ENCODE results near the gene ARHGAP26. TPM values are rescaled to one million over a fixed set of nuclear protein-coding genes. Genes with fewer than 3 reads are reported as not detected.

ARHGAP26 gene
- total RNA-seq, 1 experiment from 2014 or later: 65.5 TPM

DNA sequence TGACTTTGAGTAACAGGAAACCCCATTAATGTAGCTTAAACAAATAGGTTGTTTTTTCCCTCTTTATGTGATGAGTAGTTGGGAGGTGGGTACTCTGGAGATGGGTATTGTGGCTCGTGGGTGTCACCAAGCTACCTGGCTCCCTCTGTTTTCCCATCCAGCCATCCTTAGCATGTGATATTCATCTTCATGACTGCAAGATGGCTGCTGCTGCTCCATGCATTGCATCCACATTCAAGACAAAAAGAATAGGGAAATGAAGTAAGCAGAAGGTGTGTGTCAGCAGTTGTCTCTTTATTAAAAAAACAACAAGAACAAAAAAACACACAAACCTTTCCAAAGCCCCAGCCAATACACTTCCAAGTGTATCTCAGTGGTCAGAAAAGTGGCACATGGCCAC is 6.5 kb upstream of the ARHGAP26 start:
- BruUV-seq (replicated peaks): no TSS peak
- POLR2A ChIA-PET: no interaction called here
- CTCF ChIA-PET: no interaction called here

DNA sequence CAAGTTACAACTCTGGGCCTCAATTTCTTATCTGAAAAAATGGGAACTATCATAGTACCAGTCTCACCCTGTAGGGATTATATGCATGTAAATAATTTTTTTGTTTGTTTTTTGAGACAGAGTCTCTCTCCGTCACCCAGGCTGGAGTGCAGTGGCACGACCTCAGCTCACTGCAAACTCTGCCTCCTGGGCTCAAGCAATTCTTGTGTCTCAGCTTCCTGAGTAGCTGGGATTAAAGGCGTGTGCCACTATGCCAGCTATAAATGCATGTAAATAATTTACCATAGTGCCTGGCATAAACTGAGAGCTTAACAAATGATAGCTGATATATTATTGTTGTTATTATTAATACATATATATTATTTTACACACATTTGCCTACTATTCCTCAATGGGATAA is 3.0 kb upstream of the ARHGAP26 start:
- intact Hi-C loops (cut with micrococcal nuclease; ENCODE audit: unreplicated experiment): no loop called here

More for the DNA sequence above, 6.5 kb upstream of the ARHGAP26 start:
- H3K36me3 ChIP-seq (ENCODE audit: control insufficient read depth, insufficient read depth, low read length): no peaks in the 10 kb centered on the region
- no peaks in the 10 kb centered on the region for H3K27me3 ChIP-seq (ENCODE audit: control insufficient read depth, insufficient read depth, low read length)
- in situ Hi-C loops (cut with HindIII; ENCODE audit: low pct_unique_long_range_greater_than_20kb, low sequenced_read_pairs) (no loop called here), intact Hi-C loops (cut with micrococcal nuclease; ENCODE audit: unreplicated experiment) (no loop called here)
- no peaks in the 10 kb centered on the region for H3K9me3 ChIP-seq (ENCODE audit: control insufficient read depth, insufficient read depth, low read depth, low read length)
- H3K4me3 ChIP-seq (ENCODE audit: low read depth in 2 of 2, low read length in 2 of 2): no peak overlapping the region
- DNase-seq (ENCODE audit: low read depth, low spot score) (no peak), ATAC-seq (no peak)
- TF ChIP-seq POLR2AphosphoS5 (IDR thresholded peaks at IDR 0.05; ENCODE audit: low read depth, low read length) (no peak), SIN3A (IDR thresholded peaks at IDR 0.05; ENCODE audit: borderline replicate concordance, insufficient read depth, low read depth, low read length) (no peak), TCF7L2 (IDR thresholded peaks at IDR 0.05; ENCODE audit: low read depth, low read length) (no peak)
- TF ChIP-seq, protein P1, sequence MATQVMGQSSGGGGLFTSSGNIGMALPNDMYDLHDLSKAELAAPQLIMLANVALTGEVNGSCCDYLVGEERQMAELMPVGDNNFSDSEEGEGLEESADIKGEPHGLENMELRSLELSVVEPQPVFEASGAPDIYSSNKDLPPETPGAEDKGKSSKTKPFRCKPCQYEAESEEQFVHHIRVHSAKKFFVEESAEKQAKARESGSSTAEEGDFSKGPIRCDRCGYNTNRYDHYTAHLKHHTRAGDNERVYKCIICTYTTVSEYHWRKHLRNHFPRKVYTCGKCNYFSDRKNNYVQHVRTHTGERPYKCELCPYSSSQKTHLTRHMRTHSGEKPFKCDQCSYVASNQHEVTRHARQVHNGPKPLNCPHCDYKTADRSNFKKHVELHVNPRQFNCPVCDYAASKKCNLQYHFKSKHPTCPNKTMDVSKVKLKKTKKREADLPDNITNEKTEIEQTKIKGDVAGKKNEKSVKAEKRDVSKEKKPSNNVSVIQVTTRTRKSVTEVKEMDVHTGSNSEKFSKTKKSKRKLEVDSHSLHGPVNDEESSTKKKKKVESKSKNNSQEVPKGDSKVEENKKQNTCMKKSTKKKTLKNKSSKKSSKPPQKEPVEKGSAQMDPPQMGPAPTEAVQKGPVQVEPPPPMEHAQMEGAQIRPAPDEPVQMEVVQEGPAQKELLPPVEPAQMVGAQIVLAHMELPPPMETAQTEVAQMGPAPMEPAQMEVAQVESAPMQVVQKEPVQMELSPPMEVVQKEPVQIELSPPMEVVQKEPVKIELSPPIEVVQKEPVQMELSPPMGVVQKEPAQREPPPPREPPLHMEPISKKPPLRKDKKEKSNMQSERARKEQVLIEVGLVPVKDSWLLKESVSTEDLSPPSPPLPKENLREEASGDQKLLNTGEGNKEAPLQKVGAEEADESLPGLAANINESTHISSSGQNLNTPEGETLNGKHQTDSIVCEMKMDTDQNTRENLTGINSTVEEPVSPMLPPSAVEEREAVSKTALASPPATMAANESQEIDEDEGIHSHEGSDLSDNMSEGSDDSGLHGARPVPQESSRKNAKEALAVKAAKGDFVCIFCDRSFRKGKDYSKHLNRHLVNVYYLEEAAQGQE (IDR thresholded peaks at IDR 0.05; ENCODE audit: insufficient read depth in 1 of 2, low read depth in 2 of 2, low read length in 1 of 2): no peak
- TF ChIP-seq, protein P2, sequence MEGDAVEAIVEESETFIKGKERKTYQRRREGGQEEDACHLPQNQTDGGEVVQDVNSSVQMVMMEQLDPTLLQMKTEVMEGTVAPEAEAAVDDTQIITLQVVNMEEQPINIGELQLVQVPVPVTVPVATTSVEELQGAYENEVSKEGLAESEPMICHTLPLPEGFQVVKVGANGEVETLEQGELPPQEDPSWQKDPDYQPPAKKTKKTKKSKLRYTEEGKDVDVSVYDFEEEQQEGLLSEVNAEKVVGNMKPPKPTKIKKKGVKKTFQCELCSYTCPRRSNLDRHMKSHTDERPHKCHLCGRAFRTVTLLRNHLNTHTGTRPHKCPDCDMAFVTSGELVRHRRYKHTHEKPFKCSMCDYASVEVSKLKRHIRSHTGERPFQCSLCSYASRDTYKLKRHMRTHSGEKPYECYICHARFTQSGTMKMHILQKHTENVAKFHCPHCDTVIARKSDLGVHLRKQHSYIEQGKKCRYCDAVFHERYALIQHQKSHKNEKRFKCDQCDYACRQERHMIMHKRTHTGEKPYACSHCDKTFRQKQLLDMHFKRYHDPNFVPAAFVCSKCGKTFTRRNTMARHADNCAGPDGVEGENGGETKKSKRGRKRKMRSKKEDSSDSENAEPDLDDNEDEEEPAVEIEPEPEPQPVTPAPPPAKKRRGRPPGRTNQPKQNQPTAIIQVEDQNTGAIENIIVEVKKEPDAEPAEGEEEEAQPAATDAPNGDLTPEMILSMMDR (IDR thresholded peaks at IDR 0.05): no peak
- no peaks in the 10 kb centered on the region for H3K4me1 ChIP-seq (ENCODE audit: control insufficient read depth, insufficient read depth, low read length)
- no peak overlapping the region for H3K27ac ChIP-seq (ENCODE audit: low read length)

DNA sequence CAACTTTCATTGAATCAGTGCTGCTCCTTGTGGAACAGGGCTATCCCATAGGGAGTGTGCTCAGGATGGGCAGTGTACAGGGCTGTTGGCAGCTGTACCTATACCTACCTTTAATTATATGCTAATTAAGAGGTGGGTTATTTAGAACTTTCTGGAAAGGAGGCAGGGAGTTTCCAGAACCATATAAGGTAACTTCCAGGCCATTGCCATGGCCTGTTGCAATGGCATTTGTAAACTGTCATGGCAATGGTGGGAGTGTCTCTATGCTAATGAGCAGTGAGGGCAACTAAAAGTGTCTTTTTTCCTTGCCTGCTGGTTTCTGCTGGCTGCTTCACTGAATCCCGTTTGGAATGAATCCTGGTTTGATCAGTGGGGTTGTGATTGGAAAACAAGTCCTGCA is 2.3 kb upstream of the ARHGAP26 start:
- in situ Hi-C loops (cut with HindIII; ENCODE audit: low pct_unique_long_range_greater_than_20kb, low sequenced_read_pairs): no loop called here
- Histone ChIP-seq H3K27ac (ENCODE audit: low read length) (no peak overlapping the region), H3K4me3 (ENCODE audit: low read depth in 2 of 2, low read length in 2 of 2) (no peak overlapping the region), H3K9me3 (ENCODE audit: control insufficient read depth, insufficient read depth, low read depth, low read length) (no peaks in the 10 kb centered on the region), H3K27me3 (ENCODE audit: control insufficient read depth, insufficient read depth, low read length) (no peaks in the 10 kb centered on the region), H3K36me3 (ENCODE audit: control insufficient read depth, insufficient read depth, low read length) (no peaks in the 10 kb centered on the region; the same call in 1 of the 2 replicates), H3K4me1 (ENCODE audit: control insufficient read depth, insufficient read depth, low read length) (peaks cover 10% of the 10 kb centered on the region)
- ChIA-PET POLR2A (no interaction called here), CTCF (no interaction called here)
- DNase-seq (ENCODE audit: low read depth, low spot score) (no peak), ATAC-seq (no peak)
- intact Hi-C loops (cut with micrococcal nuclease; ENCODE audit: unreplicated experiment): no loop called here
- BruUV-seq (replicated peaks): no TSS peak
- no peak for TF ChIP-seq SIN3A (IDR thresholded peaks at IDR 0.05; ENCODE audit: borderline replicate concordance, insufficient read depth, low read depth, low read length)
- TF ChIP-seq POLR2AphosphoS5 (IDR thresholded peaks at IDR 0.05; ENCODE audit: low read depth, low read length): no peak
- TF ChIP-seq, protein P1 (IDR thresholded peaks at IDR 0.05; ENCODE audit: insufficient read depth in 1 of 2, low read depth in 2 of 2, low read length in 1 of 2): no peak
- no peak for TF ChIP-seq TCF7L2 (IDR thresholded peaks at IDR 0.05; ENCODE audit: low read depth, low read length)
- TF ChIP-seq, protein P2 (IDR thresholded peaks at IDR 0.05): no peak

More for the DNA sequence above, 3.0 kb upstream of the ARHGAP26 start:
- no peak for DNase-seq (ENCODE audit: low read depth, low spot score)
- no TSS peak for BruUV-seq (replicated peaks)
- Histone ChIP-seq H3K4me1 (ENCODE audit: control insufficient read depth, insufficient read depth, low read length) (peaks cover 3% of the 10 kb centered on the region), H3K36me3 (ENCODE audit: control insufficient read depth, insufficient read depth, low read length) (no peaks in the 10 kb centered on the region; the same call in 1 of the 2 replicates), H3K4me3 (ENCODE audit: low read depth in 2 of 2, low read length in 2 of 2) (no peak overlapping the region), H3K27me3 (ENCODE audit: control insufficient read depth, insufficient read depth, low read length) (no peaks in the 10 kb centered on the region), H3K27ac (ENCODE audit: low read length) (no peak overlapping the region), H3K9me3 (ENCODE audit: control insufficient read depth, insufficient read depth, low read depth, low read length) (no peaks in the 10 kb centered on the region)
- TF ChIP-seq TCF7L2 (IDR thresholded peaks at IDR 0.05; ENCODE audit: low read depth, low read length) (no peak), SIN3A (IDR thresholded peaks at IDR 0.05; ENCODE audit: borderline replicate concordance, insufficient read depth, low read depth, low read length) (no peak)
- ATAC-seq: no peak
- in situ Hi-C loops (cut with HindIII; ENCODE audit: low pct_unique_long_range_greater_than_20kb, low sequenced_read_pairs): no loop called here
- ChIA-PET CTCF (no interaction called here), POLR2A (no interaction called here)
